Mucosa of descending colon (tissue), 3 donors: ENCODE measurements around the gene SLC22A13. TPM values are rescaled to one million over a fixed set of nuclear protein-coding genes. Genes with fewer than 3 reads are reported as not detected.
A peak's percentile ranks its signal among the peaks of the same experiment; 100 is the strongest.

Source experiments
- ATAC-seq: fragments of 200-7000 bp; cut with Tn5 transposase; one replicate; pipeline ENCODE4 v1.9.1; 2020; ENCODE audit warnings: mild to moderate bottlenecking, moderate library complexity
- DNase-seq, 3 donors: peaks; one replicate each; pipeline ENCODE4 v3.0.0-alpha.2; 2020
- H3K36me3 ChIP-seq: fragments of 200-600 bp; one replicate; pipeline ENCODE4 v1.8.0; 2021; ENCODE audit warnings: low read depth, mild to moderate bottlenecking
- H3K4me1 ChIP-seq: fragments of 200-600 bp; one replicate; pipeline ENCODE4 v1.8.0; 2021; ENCODE audit warnings: low read depth, mild to moderate bottlenecking
- H3K4me3 ChIP-seq: fragments of 200-600 bp; one replicate; pipeline ENCODE4 v1.8.0; 2021; ENCODE audit warnings: mild to moderate bottlenecking
- H3K9me3 ChIP-seq: fragments of 200-600 bp; one replicate; pipeline ENCODE4 v1.8.0; 2021; ENCODE audit warnings: mild to moderate bottlenecking
- CTCF ChIP-seq: fragments of 200-600 bp; IDR thresholded peaks from one replicate; pipeline ENCODE4 v1.8.0; 2022; ENCODE audit warnings: antibody characterized with exemption, mild to moderate bottlenecking
- intact Hi-C, 2 donors: fragments of 100-400 bp; cut with DNase I in 1 of 2; cut with micrococcal nuclease in 1 of 2; formaldehyde crosslinking; loops; one replicate each; pipeline versions ENCODE4 v1.11.0 to v1.11.1; 2022; cut with DNase I, micrococcal nuclease
- long read RNA-seq, 2 donors: library from polyadenylated mRNA; unstranded; transcript quantifications; one replicate each; pipeline ENCODE4 v2.0.0, GENCODE V29; 2019 to 2021
- total RNA-seq, 3 donors: library from RNA; stranded (reverse); fragmentation: NEBNext Ultra II Directional in 2 of 3; extraction: Animal tissue kit (Norgen Biotek cat#: 25700) in 2 of 3; gene quantifications; one replicate each; pipeline versions ENCODE4 v1.2.1 to v1.2.4, GENCODE V29; 2021 to 2023
- donor health status: DM: no; HTN: no; CAD: no; lungs with moderate emphysema.
- donor health status: DM: no; HTN: no; CAD: no.
- donor health status: DM: no; HTN: yes; CAD: no.

SLC22A13 gene, protein sequence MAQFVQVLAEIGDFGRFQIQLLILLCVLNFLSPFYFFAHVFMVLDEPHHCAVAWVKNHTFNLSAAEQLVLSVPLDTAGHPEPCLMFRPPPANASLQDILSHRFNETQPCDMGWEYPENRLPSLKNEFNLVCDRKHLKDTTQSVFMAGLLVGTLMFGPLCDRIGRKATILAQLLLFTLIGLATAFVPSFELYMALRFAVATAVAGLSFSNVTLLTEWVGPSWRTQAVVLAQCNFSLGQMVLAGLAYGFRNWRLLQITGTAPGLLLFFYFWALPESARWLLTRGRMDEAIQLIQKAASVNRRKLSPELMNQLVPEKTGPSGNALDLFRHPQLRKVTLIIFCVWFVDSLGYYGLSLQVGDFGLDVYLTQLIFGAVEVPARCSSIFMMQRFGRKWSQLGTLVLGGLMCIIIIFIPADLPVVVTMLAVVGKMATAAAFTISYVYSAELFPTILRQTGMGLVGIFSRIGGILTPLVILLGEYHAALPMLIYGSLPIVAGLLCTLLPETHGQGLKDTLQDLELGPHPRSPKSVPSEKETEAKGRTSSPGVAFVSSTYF
- total RNA-seq = under 1 TPM; 0.51 to 0.84 (median 0.70) TPM
- long read RNA-seq, donor 1 = 0 reads
- long read RNA-seq, donor 2 = 0 reads

DNA sequence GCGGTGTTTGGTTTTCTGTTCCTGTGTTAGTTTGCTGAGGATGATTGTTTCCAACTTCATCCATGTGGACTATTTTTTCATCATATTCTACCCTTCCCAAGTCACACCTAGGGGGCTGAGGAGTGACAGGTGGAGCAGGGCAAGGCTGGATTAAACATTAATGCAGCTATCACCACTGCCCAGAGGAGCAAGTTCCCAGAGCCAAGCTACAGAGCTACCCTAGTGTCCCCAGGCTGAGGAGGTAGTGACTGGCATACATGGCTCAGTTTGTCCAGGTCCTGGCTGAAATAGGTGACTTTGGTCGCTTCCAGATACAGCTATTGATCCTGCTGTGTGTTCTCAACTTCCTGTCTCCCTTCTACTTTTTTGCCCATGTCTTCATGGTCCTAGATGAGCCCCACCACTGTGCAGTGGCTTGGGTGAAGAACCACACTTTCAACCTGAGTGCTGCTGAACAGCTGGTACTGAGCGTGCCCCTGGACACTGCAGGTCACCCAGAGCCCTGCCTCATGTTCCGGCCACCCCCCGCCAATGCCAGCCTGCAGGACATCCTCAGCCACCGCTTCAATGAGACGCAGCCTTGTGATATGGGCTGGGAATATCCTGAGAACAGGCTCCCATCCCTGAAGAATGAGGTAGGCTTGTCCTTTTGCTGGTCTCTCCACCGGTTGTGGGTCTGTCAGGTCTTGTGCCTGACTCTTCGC lies at the start of gene SLC22A13:
TSS of gene SLC22A13 (plus strand) at position 209 of the 704 bp plus-strand sequence. CDS start at position 258, 49 bp downstream.
- Histone ChIP-seq H3K4me1 (no peaks in the 10 kb centered on the region), H3K4me3 (no peak within 1 kb of the TSS), H3K36me3 (no peaks in the 10 kb centered on the region), H3K9me3 (no peaks in the 10 kb centered on the region)
- DNase-seq (no peak), ATAC-seq (peak; percentile 20)
- intact Hi-C loops = no loop called here
- TF ChIP-seq CTCF = no peak

GRCh38 chr3:38219609-38220197 lies 45.9 kb upstream of the SLC22A13 start:
- ATAC-seq = no peak
- Histone ChIP-seq H3K36me3 (no peaks in the 10 kb centered on the region), H3K4me3 (no peak overlapping the region), H3K4me1 (no peaks in the 10 kb centered on the region), H3K9me3 (no peaks in the 10 kb centered on the region)
- no peak for TF ChIP-seq CTCF
- DNase-seq = no peak
- intact Hi-C loops = no loop called here

DNA sequence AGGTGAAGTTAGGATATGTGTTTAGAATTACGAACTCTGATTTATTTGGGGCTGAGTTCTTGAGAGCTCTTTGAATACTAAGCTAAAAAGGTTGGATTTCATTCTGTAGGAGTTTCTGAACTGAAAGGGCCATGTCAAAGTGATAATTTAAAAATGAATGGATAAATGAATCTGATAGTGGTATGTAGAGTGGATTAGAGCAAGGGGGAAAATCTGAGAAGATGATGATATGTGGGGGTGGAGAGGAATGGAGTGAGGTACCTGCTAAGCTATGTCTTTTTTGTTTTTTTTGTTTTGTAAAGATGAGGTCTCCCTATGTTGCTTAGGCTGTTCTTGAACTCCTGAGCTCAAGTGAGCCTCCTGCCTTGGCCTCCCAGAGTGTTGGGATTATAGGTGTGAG lies 44.6 kb upstream of the SLC22A13 start:
- DNase-seq = no peak
- Histone ChIP-seq H3K36me3 (no peaks in the 10 kb centered on the region), H3K4me1 (no peaks in the 10 kb centered on the region), H3K9me3 (no peaks in the 10 kb centered on the region), H3K4me3 (no peak overlapping the region)
- no peak for TF ChIP-seq CTCF
- ATAC-seq = no peak
- intact Hi-C loops = no loop called here

GRCh38 chr3:38222032-38222634 lies 43.5 kb upstream of the SLC22A13 start:
- TF ChIP-seq CTCF = no peak
- no peak for DNase-seq
- no peaks in the 10 kb centered on the region for H3K4me1 ChIP-seq
- intact Hi-C loops = no loop called here
- no peak for ATAC-seq
- no peaks in the 10 kb centered on the region for H3K36me3 ChIP-seq
- H3K9me3 ChIP-seq = no peaks in the 10 kb centered on the region
- no peak overlapping the region for H3K4me3 ChIP-seq

- no peak for TF ChIP-seq CTCF
- intact Hi-C loops = no loop called here
- no peaks in the 10 kb centered on the region for H3K9me3 ChIP-seq
- H3K36me3 ChIP-seq = no peaks in the 10 kb centered on the region
- DNase-seq (no peak), ATAC-seq (no peak)
- no peaks in the 10 kb centered on the region for H3K4me1 ChIP-seq
- no peak overlapping the region for H3K4me3 ChIP-seq
Observed at GRCh38 chr3:38224357-38224756, 41.3 kb upstream of the SLC22A13 start.
